Immature natural killer cell (primary cell): ENCODE results near the gene CRYBG1. TPM values are rescaled to one million over a fixed set of nuclear protein-coding genes. Genes with fewer than 3 reads are reported as not detected.

Experiments
- DNase-seq, 3 donors: peaks; one replicate each; pipeline ENCODE4 v3.0.0; 2022; ENCODE audit warnings: mixed read lengths in 1 of 3
- H3K27ac Mint-ChIP-seq, 6 donors: one replicate each; pipeline ENCODE4 v1.8.0; 2020; ENCODE audit warnings: mixed read lengths in 6 of 6, mild to moderate bottlenecking in 5 of 6, inconsistent platforms in 4 of 6, moderate library complexity in 3 of 6
- H3K27me3 Mint-ChIP-seq, 3 donors: one replicate each; pipeline ENCODE4 v1.8.0; 2020 to 2021; ENCODE audit warnings: low read depth in 3 of 3, mild to moderate bottlenecking in 3 of 3, mixed read lengths in 3 of 3, moderate library complexity in 3 of 3, inconsistent platforms in 1 of 3
- H3K36me3 Mint-ChIP-seq, 3 donors: one replicate each; pipeline ENCODE4 v1.8.0; 2020; ENCODE audit warnings: mixed read lengths in 3 of 3, inconsistent platforms in 2 of 3, mild to moderate bottlenecking in 2 of 3
- H3K4me1 Mint-ChIP-seq, 2 donors: one replicate each; pipeline ENCODE4 v1.8.0; 2020; ENCODE audit warnings: inconsistent platforms in 2 of 2, mild to moderate bottlenecking in 2 of 2, mixed read lengths in 2 of 2, moderate library complexity in 1 of 2
- H3K4me3 Mint-ChIP-seq, 5 donors: one replicate each; pipeline ENCODE4 v1.8.0; 2020; ENCODE audit warnings: mild to moderate bottlenecking in 5 of 5, mixed read lengths in 5 of 5, inconsistent platforms in 3 of 5, moderate library complexity in 3 of 5
- H3K9me3 Mint-ChIP-seq, 6 donors: one replicate each; pipeline ENCODE4 v1.8.0; 2020; ENCODE audit warnings: mild to moderate bottlenecking in 6 of 6, mixed read lengths in 6 of 6, inconsistent platforms in 4 of 6, moderate library complexity in 3 of 6
- polyA plus RNA-seq, 3 donors: library from polyadenylated mRNA; unstranded; fragments of 300-500 nt; fragmentation: Illumina TruSeq; gene quantifications; one replicate each; pipeline ENCODE4 v1.2.3, GENCODE V29; 2021

The CRYBG1 gene
- polyA plus RNA-seq, 3 donors from 2014 or later, result 0.42 to 8.4 (median 3.2) TPM

DNA sequence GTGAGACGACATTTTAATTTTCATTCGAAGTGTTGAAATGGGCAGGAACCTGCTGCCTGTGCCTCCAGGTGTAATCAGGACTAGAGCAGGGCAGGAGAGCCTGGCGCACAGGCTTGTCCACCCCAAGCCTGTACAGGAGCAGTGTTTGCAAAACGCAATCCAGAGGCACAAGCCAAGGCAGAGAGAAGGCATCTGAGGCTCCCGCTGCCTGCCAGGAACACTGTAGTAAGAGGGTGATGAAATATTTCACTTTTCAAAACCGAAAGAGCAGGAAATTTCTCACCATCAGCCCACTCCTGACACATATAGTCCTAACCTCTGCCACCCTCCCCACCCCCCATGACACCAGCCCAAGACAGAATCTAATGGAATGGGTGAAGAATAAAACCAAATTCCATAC, 136.3 kb downstream of the CRYBG1 start:
- Mint-ChIP-seq H3K4me3 (no peak overlapping the region), H3K4me1 (no peaks in the 10 kb centered on the region), H3K9me3 (no peaks in the 10 kb centered on the region), H3K36me3 (no peaks in the 10 kb centered on the region), H3K27me3 (peaks cover 0 to 2% (median 0%) of the 10 kb centered on the region in 3 donors), H3K27ac (no peak overlapping the region)
- DNase-seq, result no peak

DNA sequence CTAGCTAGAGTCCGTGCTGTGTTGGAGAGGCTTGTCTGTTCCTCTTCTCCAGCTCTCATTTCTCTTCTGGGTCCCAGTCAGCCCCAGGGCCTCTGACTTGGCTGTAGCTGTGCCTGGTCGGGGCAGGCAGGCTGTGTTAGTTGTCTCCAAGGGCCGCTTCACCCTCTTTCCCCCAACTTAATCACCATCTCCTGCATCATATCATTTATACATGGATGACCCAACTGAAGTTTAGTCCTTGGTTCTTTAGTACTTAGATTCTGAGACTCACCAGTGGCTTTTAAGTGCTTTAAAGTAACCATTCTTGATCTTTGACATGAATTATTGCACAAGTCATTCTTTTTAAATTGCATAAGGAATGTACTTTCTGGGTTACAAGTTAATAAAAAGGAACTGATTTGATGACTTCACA, 141.4 kb downstream of the CRYBG1 start:
- Mint-ChIP-seq H3K27me3 (peaks cover 0 to 7% (median 3%) of the 10 kb centered on the region in 3 donors), H3K4me3 (no peak overlapping the region), H3K9me3 (no peaks in the 10 kb centered on the region), H3K4me1 (no peaks in the 10 kb centered on the region), H3K27ac (peak overlapping the region in 1 of 6 donors; percentile 11), H3K36me3 (no peaks in the 10 kb centered on the region)
- no peak for DNase-seq

DNA sequence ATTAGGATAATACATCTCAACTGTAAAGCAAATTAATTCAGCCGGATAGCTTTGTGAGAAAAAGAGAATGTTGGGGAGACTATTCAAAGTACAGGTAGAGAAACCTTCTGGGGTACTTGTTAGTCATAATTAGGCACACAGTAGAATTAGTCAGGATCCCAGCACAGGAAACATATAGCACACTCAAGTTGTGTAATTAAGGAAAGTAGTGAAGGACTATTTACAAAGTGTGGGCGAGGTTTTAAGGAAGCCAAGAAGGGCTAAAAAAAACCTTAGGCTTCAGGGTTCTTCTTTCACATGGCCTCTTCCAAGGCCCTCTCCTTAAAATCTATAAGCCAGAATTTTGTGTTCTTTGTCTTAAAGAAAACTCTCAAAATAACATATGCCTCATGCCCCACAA, 142.0 kb downstream of the CRYBG1 start:
- H3K4me1 Mint-ChIP-seq, result no peaks in the 10 kb centered on the region
- no peak overlapping the region for H3K27ac Mint-ChIP-seq
- DNase-seq, result no peak
- no peak overlapping the region for H3K4me3 Mint-ChIP-seq
- H3K27me3 Mint-ChIP-seq, result peaks cover 0 to 9% (median 3%) of the 10 kb centered on the region in 3 donors
- H3K36me3 Mint-ChIP-seq, result no peaks in the 10 kb centered on the region
- no peaks in the 10 kb centered on the region for H3K9me3 Mint-ChIP-seq

DNA sequence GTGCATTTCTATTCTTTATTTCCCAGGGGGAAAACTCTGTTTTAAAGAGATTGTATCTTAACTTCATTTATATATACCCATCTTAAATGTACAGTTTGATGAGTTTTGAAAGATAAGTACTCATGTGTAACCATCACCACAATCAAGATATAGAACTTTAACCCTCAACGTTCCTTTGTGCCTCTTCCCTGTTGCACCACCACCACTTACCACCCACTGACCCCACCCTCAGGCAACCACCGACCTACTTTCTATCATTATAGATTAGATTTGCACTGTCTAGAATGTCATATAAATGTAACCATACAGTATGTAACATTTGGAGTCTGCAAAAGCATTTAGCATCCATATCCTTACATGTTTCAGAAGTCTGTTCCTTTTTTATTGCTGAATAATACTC, 147.8 kb downstream of the CRYBG1 start:
- Mint-ChIP-seq H3K4me1 (peaks cover 30 to 34% of the 10 kb centered on the region in 2 donors), H3K36me3 (no peaks in the 10 kb centered on the region), H3K4me3 (peak overlapping the region in 1 of 5 donors; percentile 28), H3K27me3 (peaks cover 19 to 33% (median 19%) of the 10 kb centered on the region in 3 donors), H3K9me3 (no peaks in the 10 kb centered on the region), H3K27ac (no peak overlapping the region)
- no peak for DNase-seq

DNA sequence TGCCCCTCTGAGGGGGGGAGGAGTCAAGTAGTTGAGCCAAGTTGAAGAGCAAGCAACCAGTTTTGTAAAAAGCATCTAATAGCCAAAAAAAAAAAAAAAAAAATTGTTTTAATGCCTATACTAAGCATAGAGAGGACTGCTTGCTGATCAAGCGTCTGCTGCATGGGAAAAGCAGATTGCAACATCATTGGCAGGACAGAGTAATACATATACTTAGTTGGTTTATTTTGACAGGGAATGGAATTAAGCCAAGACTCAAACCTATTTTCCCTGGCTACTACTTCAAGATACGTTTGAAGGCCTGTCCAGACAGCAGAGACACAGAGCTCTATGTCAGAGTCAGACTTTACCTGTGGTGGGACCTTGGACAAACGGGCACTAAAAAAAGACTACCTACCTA, 148.3 kb downstream of the CRYBG1 start:
- H3K36me3 Mint-ChIP-seq, result no peaks in the 10 kb centered on the region

DNA sequence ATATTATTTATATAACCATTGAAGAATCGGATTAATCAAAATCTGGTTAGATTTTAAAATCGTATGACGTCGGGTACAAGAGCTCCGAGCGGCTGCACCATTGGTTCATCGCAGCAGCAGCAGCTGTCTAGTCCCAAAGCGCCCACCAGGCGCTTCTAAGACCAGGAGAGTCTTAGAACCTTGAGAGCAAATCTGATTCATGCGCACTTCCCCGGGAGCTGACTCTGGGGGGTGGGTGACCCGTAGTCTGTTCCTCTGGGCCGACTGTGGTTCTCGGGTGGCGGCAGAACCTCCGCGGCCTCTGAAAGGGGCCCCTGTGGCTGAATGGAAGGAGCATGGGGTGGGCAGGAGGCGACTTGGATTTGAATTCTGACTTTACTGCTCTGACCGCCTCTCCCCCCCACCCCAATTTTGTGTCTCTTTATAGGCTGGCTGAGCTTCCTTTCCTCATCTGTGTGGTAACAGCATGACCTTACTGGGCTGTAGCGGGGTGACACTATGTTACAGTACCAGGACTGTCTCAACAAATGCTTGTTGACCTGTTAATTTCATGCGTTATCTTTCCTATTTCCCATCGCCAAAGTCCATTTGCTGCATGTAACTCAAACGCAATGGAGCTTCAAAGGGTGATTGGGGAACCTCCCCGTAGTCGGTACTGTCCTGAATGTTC, 149.0 kb downstream of the CRYBG1 start:
- peak in 1 of 3 donors; percentile 20 for DNase-seq
- H3K27me3 Mint-ChIP-seq, result peaks cover 19 to 31% (median 19%) of the 10 kb centered on the region in 3 donors
- H3K4me1 Mint-ChIP-seq, result peaks cover 43 to 47% of the 10 kb centered on the region in 2 donors
- H3K36me3 Mint-ChIP-seq, result no peaks in the 10 kb centered on the region
- peak overlapping the region; percentile 84 to 96 (median 94) for H3K4me3 Mint-ChIP-seq
- no peaks in the 10 kb centered on the region for H3K9me3 Mint-ChIP-seq
- H3K27ac Mint-ChIP-seq, result no peak overlapping the region

More for the DNA sequence above, 148.3 kb downstream of the CRYBG1 start:
- Mint-ChIP-seq H3K9me3 (no peaks in the 10 kb centered on the region), H3K27me3 (peaks cover 19 to 33% (median 19%) of the 10 kb centered on the region in 3 donors), H3K27ac (no peak overlapping the region), H3K4me1 (peaks cover 36 to 40% of the 10 kb centered on the region in 2 donors), H3K4me3 (peak overlapping the region in 1 of 5 donors; percentile 28)
- DNase-seq, result no peak

DNA sequence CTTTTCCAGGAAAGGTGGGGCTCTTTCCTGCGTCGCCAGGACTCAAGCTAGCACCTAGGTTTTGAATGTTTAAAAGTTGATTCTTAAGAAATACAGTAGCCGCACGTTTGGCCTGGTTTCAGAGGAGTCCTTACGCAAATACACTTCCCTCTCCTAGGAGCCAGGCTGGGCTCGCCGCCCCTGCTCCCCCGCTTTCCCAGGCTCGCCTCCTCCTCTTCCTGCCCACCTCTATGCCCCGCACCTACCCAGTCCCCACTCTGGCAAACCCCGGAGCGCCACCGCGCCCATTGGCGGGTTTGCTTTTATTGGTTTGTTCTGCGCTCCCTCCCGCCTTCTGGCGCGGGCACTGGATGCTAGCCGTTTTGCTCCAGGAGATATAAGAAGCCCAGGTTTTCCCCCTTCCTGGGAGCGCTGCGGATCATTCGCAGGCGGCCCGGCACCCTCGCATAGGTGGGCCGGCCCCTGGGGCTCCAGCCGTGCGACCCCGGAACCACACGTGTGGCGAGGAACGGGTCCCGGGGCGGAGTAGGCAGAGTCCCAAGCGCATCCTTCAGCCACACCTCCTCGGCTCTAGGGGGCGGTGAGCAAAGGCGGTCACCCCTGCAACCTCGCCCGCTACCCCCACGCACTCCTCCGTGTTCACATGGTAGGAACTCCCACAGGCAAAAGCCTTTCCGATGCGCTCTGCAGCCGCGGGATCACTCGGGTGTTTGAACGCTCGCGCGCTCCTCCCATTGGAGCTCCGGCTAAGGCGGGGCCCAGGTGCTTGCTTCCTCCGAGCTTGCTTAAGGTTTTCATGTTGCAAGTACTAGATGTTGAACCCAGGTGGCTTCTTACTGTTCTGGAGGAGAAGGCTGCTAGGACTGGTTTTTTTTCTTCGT, 149.8 kb downstream of the CRYBG1 start:
- peaks cover 50 to 55% of the 10 kb centered on the region in 2 donors for H3K4me1 Mint-ChIP-seq
- peak; percentile 46 to 55 (median 47) for DNase-seq

DNA sequence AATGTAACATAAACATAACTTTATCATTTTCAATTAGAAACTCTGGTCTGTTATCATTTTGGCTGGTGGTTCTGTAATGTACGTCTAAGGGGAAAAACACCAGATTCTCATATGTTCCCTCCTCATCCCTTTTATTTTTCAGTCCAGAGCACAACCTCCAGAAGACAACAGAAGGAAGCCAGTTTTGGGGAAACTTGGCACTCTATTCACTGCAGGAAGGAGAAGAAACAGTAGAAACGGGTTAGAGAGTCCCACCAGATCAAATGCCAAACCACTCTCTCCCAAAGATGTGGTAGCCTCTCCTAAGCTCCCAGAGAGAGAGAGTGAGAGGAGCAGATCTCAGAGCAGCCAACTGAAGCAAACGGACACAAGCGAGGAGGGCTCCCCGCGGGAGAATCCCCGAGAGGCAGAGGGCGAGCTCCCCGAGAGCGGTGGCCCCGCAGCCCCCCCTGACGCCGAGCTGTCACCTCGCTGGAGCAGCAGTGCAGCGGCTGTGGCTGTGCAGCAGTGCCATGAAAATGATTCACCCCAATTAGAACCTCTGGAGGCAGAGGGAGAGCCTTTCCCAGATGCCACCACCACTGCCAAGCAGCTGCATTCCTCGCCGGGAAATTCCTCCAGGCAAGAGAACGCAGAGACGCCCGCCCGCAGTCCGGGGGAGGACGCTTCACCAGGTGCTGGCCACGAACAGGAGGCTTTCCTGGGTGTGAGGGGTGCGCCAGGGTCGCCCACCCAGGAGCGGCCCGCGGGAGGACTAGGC, 151.0 kb downstream of the CRYBG1 start:
- H3K9me3 Mint-ChIP-seq, result no peaks in the 10 kb centered on the region
- peaks cover 58 to 63% of the 10 kb centered on the region in 2 donors for H3K4me1 Mint-ChIP-seq
- DNase-seq, result peak; percentile 41 to 44 (median 41)
- H3K36me3 Mint-ChIP-seq, result no peaks in the 10 kb centered on the region
- peak overlapping the region; percentile 84 to 96 (median 94) for H3K4me3 Mint-ChIP-seq
- H3K27ac Mint-ChIP-seq, result peak overlapping the region; percentile 64 to 93 (median 86)
- H3K27me3 Mint-ChIP-seq, result peaks cover 18 to 31% (median 19%) of the 10 kb centered on the region in 3 donors

More for the DNA sequence above, 149.8 kb downstream of the CRYBG1 start:
- H3K27me3 Mint-ChIP-seq, result peaks cover 19 to 31% (median 19%) of the 10 kb centered on the region in 3 donors
- H3K4me3 Mint-ChIP-seq, result peak overlapping the region; percentile 84 to 96 (median 94)
- H3K27ac Mint-ChIP-seq, result peak overlapping the region in 3 of 6 donors; percentile 8 to 91 (median 64)
- H3K36me3 Mint-ChIP-seq, result no peaks in the 10 kb centered on the region
- H3K9me3 Mint-ChIP-seq, result no peaks in the 10 kb centered on the region

DNA sequence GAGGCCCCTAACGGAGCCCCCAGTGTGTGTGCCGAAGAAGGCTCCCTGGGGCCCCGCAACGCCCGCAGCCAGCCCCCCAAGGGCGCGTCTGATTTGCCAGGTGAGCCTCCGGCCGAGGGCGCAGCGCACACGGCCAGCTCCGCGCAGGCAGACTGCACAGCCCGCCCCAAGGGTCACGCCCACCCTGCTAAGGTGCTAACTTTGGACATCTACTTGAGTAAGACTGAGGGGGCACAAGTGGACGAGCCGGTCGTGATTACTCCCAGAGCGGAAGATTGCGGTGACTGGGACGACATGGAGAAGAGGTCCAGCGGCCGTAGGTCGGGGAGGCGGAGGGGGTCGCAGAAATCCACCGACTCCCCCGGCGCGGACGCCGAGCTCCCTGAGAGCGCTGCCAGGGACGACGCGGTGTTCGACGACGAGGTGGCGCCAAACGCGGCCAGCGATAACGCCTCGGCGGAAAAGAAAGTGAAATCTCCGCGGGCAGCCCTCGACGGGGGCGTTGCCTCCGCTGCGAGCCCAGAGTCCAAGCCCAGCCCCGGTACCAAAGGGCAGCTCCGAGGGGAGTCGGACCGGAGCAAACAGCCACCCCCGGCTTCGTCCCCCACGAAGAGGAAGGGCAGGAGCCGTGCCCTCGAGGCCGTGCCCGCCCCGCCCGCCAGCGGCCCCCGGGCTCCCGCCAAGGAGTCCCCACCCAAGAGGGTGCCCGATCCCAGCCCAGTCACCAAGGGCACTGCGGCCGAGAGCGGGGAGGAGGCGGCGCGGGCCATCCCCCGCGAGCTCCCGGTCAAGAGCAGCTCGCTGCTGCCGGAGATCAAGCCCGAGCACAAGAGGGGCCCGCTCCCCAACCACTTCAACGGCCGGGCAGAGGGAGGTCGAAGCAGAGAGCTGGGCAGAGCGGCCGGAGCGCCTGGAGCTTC, 151.8 kb downstream of the CRYBG1 start:
- H3K4me1 Mint-ChIP-seq, result peaks cover 64 to 71% of the 10 kb centered on the region in 2 donors
- H3K9me3 Mint-ChIP-seq, result no peaks in the 10 kb centered on the region
- H3K4me3 Mint-ChIP-seq, result peak overlapping the region; percentile 89 to 96 (median 94)
- H3K27ac Mint-ChIP-seq, result peak overlapping the region; percentile 84 to 95 (median 90)
- peaks cover 16 to 27% (median 19%) of the 10 kb centered on the region in 3 donors for H3K27me3 Mint-ChIP-seq
- DNase-seq, result peak; percentile 83 to 84 (median 83)
- H3K36me3 Mint-ChIP-seq, result no peaks in the 10 kb centered on the region

DNA sequence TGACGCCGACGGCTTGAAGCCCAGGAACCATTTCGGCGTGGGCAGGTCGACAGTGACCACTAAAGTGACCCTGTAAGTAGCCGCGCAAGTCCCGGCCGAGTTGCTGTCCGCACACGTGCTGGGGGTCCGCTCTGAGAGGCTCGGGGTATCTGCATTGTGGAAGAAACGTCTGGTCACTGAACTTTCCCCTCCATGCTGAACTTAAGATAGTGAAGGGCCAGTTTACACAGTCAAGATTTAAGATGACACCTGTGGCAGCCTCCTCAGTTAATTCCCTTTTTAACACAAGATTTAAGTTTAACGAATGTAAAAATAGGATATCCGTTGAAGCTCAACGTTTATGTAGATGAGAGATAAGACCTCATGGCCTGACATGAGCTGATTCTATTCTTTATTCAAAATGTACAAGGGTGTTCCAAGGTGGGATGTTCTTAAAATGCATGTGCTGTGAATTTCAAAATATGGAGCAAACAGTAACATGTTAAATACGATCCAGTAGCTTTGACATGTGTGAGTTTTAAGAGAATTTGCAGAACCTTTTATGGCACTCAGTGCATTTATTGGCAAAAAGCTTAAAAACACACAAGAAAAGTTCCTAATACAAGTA, 152.6 kb downstream of the CRYBG1 start:
- peak in 1 of 3 donors; percentile 6 for DNase-seq
- Mint-ChIP-seq H3K4me3 (peak overlapping the region; percentile 89 to 96 (median 94)), H3K9me3 (no peaks in the 10 kb centered on the region), H3K27me3 (peaks cover 13 to 20% (median 14%) of the 10 kb centered on the region in 3 donors), H3K36me3 (no peaks in the 10 kb centered on the region), H3K27ac (peak overlapping the region; percentile 84 to 95 (median 90)), H3K4me1 (peaks cover 68 to 78% of the 10 kb centered on the region in 2 donors)

DNA sequence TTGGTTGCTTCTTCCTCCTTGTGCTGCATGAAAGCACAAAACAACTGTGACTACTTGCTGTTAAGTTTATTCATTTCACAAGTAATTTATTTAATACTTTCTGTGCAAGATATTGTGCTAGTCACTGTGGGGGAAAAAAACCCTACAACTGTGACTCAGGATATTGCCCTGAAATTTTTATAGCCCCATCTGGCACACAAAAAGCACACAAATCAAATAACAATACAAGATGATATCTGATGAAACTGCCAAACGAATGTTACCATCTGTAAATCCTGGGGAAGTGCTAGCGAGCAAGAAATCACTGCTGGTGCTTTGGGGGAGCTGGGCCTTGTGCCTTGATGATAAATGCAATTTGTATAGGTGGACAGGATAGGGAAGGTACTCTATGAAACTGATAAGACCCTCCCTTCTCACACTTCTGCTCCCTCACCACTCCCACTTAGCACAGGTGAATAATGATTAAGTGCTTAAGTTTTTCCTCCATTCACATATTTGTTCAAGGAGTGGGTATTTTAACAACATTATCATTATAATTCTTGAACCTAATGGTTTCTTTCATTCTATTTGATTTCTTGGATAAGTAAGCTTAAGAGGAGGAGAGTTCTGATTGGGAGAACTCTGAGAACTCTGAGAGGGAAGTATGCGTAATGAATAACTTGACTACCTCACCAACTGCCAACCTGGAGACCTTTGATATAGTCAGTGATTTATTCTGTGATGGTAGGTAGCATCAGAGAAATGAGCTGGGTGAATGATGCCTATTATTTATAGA, 153.5 kb downstream of the CRYBG1 start:
- no peaks in the 10 kb centered on the region for H3K9me3 Mint-ChIP-seq
- peaks cover 76 to 82% of the 10 kb centered on the region in 2 donors for H3K4me1 Mint-ChIP-seq
- no peaks in the 10 kb centered on the region for H3K36me3 Mint-ChIP-seq
- peak overlapping the region; percentile 84 to 95 (median 90) for H3K27ac Mint-ChIP-seq
- H3K4me3 Mint-ChIP-seq, result peak overlapping the region; percentile 89 to 96 (median 94)
- H3K27me3 Mint-ChIP-seq, result peaks cover 8 to 16% (median 13%) of the 10 kb centered on the region in 3 donors
- DNase-seq, result no peak

DNA sequence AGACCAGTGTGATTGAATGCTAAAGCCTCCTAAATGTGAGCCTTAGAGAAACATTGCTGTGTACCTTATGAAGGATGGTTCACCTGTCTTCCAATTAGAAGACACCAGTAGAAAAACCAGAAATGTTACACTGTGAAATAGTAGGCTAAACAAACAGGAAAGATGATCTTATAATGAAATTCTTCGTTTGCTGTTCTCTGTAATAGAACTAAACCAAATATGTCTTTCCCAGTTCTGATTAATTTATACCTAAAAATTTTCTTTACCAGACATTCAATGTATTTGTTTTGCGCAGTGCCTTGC, 154.0 kb downstream of the CRYBG1 start:
- Mint-ChIP-seq H3K4me3 (peak overlapping the region in 4 of 5 donors; percentile 89 to 96 (median 94)), H3K36me3 (no peaks in the 10 kb centered on the region), H3K27me3 (peaks cover 8 to 20% (median 13%) of the 10 kb centered on the region in 3 donors), H3K9me3 (no peaks in the 10 kb centered on the region), H3K27ac (peak overlapping the region in 4 of 6 donors; percentile 11 to 95 (median 91)), H3K4me1 (peaks cover 79 to 85% of the 10 kb centered on the region in 2 donors)
- DNase-seq, result no peak
